Limb (tissue), 2 donors: ENCODE measurements around the gene CYP27C1.

ENCODE experiments used
- DNase-seq, 2 donors: peaks; one replicate each; pipeline ENCODE4 v3.0.0-alpha.2; 2016; ENCODE audit errors: extremely low spot score in 2 of 2

Gene CYP27C1

DNA sequence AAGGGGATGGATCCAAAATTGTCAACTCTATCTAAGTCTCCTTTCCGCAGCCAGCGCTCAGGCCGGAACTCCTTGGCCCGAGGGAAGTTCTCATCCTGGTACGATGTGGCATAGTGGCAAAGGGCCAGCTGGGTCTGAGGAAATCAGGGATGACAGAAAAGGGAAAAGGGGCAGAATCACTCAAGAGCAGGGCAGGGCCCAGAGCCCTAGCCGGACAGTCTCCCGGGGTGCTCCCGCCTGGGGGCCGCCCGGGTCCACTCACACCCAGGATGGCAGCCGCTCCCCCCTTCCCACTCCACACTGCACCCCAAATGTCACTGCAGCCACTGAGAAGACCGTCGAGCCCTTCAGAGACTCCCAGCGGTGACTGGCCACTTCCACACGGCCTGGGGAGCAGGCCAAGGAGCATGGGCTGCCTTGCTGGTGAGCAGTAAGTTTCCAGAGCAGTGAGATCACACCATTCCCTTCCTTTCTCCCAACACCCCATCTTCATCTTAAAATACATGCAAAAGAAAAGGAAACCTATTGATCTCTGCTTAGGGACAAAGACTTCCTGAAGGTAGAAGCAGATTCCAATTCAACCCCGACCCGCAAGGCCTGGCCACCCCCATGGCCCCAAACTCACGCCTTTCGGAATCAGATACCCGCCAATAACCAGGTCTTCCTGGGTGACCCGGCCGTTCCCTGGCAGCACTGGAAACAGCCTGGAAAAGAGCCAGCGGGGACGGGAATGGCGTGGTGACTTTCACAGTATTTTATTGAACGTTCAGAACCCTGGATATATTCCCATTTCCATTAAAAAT, 26.7 kb downstream of the CYP27C1 start:
- DNase-seq, result no peak

DNA sequence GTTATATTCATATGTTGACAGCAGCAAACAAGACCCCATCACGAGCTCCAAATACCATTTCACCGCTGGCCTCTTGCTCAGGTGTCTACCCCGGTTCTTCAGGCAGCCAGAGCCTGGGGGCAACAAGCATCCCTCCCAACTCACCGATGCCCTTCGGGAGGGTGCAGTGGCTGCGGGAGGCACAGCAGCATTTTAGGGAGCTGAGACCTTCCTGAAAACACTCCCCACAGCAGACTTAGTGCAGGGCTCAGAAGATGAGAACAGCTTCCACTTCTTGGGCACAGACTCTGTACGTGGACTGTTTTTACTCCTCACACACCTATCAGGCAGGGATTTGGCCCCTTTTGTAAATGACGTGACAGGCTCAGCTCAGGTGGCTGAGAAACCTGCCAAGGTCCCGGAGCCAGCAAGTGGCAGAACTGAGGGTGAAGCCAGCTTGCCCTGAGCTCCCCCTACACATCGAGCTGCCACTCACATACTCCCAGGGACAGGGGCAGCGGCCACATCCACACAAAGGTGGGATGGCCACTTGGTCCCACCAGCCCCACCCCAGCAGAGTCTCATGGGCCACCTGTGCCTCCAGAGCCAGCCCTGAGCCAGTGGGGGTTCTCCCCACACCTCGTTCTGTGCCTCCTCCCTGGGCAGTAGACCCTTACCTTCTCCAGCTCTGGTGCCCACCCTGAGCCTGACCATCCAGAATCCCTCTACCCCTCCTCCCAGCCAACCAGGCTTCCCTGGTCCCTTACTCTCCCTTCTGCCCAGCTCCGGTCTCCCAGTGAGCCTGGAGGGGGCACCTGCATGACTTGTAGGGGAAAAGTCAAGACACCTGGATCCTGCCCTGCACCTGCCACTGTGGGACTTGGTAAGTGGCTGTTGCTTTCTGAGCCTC, 28.5 kb downstream of the CYP27C1 start:
- no peak for DNase-seq

DNA sequence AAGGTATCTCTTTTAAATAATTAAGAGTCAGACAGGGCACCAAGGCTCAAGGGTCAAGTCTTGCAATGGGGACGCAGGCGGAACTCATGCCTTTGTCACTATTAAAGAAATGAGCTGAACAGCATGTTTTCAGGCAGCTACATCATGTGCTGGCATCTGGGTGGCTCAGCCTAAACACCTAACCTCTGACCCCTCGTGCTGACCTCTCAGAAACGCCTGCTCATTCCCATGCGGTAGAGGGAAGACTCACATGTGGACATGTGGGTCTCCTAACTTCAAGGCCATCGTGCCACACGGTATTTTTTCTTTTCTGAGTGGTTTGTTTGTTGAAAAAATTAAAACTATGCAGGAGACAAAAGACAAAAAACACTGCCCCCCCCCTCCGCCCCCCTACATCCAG, 31.3 kb downstream of the CYP27C1 start:
- DNase-seq, result no peak

DNA sequence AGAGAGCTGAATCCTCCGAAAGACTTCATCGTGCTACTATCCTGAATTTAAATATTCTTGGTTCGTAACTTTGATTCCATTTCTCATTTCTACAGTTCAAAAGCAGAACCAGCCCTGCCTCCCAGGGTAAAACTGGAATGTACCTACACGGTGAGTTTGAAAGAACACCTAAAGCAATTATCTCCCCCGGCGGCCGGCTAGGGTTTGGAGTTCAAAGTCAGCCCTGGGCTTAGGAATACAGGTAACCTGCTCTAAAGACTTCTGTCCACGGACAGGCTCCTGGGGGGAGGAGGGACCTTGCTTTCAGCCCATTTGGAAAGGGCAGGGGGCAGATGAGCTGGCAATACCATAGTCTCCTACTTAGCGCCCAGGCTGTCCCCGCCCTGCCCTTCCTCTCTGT, 32.3 kb downstream of the CYP27C1 start:
- DNase-seq, result no peak

DNA sequence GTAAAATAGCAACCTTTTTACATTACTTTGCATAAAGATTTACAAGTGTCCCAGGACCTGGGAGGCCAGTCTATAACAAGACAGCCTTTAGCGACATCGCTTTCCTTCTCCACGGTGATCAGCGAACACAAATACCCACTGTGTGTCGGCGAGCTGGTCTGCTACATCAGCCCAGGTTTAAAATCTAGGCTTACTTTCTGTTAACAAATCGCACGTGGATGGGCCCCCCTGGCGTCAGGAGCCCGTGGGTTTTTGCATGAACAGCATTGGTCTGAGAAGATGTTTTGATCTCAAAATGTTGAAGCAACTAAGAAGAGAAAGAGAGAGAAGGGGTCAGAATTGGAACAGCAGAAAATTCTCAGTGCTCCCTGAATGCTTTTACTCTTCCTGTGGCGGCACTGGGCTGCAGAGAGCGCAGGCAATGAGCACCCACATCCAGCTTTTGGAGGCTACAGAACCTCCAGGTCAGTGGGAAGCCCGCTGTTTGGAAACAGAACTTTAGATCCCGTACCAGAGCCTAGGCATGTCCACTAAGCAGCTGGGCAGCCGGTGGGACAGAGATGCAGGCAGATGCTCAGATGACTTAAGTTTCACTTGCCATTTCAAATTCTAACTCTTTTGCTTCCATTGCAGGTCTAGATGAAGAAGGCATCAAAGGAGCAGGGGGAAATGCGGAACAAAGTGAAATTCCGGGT, 32.9 kb downstream of the CYP27C1 start:
- no peak for DNase-seq

DNA sequence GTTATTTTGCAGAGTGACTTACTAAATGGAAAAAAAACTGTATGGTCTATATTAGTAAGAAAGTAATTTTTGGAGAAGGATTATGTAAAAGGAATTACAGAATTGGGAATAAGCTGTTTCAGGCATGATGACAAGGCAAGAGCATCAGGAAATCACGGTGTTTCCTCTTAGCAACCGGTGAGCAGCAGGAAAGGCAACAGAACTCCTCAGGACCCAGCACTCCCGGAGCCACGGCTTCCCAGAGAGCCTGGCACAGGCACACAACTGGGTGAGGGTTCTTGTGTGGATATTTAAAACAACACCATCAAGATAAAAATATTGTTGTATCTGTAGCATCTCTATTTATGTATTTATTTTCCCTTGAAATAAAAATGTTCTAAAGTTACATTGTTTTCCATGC, 34.4 kb downstream of the CYP27C1 start:
- no peak for DNase-seq

DNA sequence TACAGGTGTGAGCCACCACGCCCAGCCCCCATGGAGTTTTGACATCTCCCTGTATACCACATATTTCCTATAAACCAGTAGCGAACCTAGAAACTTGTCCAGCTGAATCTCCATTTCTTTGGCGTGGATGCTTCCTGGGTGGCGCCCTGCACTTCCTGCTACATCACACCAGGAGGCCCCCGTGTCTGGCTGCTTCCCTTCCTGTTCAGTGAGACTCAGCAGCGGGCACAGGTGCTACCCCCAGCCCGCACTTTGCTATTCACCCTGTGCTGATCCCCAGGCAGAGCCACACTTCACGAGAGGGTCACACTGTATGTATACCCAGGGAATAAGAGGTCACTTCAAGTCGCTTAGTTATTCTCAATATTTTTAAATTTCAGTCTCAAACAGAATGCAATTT, 35.0 kb downstream of the CYP27C1 start:
- DNase-seq, result no peak

DNA sequence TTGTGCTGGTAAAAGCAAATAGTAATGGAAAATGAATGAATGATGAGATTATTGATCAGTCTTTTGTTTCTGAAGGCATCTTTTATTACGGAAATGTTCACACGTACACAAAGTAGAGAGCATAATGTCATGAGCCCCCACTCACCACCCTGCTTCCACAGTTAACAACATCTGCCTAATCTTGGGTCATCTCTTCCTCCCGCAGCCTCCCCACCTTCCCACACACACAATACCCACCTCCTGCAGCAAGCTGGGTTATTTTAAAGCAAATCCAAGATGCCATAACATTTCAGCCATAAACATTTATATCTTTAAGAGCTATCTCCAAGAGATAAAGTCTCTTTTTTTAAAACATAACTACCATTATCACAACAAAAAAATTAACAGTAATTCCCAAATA, 36.3 kb downstream of the CYP27C1 start:
- no peak for DNase-seq

DNA sequence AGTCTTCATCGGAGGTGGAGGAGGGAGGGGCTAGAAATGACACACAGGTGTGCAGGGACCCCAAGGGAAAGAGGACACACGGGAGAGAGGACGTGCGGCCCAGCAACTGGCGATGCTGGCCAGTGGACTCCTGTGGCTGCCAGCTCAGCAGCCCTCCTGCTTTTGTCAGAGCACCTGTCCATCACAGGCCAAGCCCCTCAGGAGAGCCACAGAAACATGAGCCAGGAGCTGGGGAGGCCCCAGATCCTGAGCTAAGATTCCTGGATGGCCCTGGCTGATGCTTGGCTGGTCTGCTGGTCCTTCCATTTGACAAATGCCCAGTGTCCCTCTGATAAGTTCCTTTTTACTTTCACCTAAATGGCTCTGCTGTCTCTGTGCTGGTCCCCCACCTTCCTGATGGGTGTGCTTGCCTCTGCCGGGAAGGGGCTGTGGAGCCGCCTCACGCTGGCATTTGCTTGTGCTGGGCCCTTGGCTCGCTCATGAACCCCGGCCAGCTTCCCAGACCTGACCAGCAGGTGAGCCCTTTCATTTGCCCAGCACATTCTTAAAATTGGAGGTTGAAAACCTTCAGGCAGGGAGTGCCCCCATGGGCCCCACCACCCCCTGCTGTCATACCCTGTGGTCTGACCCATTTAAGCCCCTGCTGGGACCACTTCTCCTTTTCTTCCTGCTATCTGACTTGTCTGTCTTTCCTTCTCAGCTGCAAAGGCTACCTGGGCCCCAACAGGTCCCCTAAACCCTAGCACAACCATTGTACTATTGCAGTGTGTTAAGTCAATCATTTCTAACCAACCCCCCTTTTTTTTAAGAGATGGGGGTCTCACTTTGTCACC, 37.3 kb downstream of the CYP27C1 start:
- DNase-seq, result no peak

DNA sequence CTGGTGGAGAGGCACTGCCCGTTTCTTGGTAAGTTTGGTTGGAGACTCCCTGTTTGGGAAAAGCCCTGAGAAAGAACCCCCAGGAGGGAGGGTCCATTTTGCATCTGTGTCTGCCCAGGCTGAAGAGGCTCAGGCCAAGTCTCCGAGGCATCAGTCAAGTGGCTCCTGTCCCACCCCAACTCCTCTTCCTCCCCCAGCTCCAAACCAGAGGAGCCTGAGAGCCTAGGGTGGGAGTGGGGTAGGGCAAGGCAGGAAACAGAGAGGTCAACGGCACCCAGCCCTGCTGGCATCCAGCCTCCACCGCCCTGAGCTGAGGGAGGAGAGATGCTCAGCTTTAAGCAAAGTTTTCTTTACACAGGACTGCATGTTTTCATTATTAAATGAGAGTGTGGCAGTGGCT, 38.2 kb downstream of the CYP27C1 start:
- no peak for DNase-seq

DNA sequence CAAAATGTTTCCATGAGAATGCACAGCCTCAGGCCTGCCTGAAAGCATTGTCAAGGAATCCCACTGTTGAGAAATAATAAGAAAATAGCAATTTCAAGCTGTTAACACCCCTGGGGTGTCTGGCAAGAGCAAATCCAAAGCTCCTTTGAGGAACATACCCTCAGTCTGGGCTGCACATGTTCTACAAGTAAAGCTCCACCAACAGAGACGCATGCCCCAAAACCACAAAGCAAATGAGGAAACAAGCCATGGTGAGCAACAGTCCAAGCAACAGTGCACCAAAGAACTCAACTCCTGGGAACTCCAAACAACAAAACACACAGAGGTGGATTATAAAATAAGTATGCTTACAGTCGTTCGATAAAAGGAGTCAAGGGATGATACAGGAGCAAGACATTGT, 40.3 kb downstream of the CYP27C1 start:
- no peak for DNase-seq

DNA sequence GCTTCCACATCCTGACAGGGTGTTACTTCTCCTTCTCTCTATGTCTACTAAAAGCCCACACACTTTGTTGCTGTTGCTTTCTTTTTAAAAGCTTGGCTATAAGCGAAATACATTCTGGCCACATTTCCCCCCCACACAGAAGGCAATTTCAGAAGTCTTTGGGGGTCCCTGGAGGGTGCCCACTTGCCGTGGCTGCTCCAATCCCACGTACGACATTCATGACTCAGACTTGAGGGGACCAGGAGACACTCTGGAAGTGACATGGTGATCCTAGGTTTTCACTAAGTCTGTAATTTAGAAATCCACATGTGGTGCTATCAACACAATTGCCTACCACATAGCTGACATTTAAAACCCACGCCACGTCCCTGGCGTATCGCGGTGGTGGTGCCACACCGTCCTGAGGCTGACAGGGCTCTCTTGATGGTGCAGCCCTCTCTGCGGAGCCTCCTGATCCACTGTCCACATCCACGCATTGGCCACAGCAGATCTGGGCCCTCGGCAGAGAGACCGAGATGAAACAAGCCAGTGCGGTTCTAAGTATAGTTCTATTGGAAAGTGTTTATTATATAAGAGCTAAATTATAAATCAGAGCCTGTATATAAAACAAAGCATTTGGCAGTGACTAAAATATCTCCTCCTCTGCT, 42.4 kb downstream of the CYP27C1 start:
- no peak for DNase-seq

DNA sequence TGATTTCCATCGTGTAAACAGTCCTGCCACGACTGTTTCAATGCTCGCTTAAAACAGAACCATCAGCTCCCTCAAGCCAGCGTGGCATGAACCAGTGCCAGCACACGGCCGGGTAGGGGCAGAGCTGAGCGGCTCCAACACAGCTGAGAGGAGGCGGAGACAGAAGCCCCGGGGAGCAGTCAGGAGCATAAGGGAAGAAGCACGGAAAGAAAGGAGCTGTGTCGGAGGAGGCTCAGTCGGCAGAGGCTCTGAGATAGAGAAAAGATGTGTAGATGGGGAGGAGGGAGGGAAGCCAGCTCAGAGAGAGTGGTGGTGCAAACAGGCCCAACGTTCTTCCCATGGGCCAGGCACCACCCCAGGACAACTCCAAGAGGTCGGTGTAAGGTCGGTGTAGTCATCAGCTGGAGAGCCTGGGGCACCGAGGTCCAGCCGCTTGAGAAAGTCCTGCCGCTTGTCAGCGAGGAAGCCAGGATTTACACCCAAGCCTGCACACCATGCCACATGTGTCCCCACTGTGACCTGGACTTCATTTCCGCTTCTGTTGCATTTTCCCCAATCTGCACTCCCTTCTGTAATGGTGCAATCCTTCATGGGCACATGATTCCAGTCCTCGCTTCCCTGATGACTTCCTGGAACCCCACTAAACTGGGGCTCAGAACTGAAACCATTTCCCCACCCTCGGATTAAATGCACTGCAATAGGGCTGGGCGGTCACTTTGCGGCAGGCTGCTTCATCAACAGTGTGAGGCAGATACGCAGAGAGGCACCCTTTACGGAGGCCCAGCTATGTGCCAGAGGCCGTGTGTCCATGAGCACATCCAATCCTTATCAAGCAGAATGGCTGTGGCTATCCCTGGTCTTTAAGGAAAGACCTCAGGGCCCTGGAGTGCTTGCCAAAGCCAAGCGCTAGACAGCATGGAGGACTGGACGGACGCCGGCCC, 43.5 kb downstream of the CYP27C1 start:
- peak in 1 of 2 donors; percentile 54 for DNase-seq

DNA sequence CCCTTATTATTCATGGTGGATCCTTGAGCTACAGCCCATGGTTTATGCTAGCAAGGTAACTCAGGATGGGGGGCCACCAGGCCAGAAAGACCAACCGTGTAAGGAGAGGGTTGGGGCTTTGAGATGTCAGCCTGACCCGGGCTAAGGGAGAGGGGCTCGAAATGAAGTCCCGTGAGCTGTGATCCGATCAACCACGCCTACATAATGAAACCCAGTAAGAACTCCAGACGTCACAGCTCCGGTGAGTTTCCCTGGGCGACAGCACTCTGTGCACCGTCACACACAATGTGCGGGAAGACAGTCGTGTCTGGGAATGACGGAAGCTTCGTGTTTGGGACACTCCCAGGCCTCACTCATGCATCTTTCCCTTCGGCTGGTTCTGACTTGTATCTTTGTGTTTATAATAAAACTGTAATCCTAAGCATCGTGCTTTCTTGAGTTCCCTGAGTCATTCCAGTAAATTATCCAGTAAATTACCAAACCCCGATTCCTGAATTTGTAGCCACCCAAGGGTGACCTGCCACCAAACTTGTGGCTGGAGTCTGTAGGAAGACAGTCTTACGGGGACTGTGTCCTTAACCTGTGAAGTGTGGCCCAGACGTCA, 44.2 kb downstream of the CYP27C1 start:
- DNase-seq, result no peak

DNA sequence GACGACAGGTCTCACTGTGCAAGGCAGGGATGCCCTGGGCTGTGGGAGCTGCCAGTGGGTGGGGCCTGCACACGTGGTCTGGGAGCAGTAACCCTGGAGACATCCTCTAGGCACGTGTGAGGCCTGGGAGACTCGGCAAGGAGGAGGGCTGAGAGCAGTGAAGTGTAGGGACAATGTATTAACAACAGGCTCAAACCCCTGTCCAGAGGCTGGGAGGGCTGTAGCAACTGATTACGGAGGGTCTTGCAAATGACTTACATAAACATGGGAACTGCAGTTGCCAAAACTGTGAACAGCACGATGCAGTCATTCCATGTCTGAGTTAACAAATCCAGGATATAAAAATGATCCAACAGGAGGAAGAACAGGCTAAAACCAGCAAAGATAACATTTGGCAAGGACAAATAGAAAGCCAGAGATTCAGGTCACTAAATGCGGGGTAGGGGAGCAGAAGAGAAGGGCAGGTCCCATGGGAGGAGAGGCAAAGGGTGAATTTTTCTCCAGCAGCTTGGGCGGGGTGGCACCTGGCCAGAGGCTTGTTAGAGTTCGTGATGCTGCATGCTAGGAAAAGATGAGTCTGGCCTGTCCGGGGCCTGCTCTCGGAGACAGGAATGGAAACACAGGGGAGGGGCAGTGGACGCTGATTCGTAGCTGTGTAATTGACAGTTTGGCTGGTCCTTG, 44.9 kb downstream of the CYP27C1 start:
- peak in 1 of 2 donors; percentile 58 for DNase-seq

DNA sequence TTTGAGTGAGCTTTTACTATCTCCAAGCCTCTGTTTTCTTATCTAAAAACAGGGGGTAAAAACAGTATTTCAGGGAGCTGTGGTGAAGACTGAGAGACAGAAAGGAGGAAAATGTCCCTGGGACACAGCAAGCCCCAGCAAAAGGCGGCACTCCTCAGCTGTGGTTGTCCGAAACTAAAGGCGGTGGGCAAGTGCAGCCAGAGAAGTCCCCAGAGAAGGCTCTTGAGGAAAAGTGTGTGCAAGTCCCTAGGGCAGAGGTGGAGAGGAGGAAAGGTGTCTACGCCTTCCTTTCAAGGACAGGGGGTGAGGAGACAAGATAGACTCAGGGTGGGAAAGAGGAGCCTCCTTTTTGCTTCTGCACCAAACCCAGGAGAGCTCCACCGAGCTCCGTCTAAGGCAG, 45.5 kb downstream of the CYP27C1 start:
- DNase-seq, result no peak

DNA sequence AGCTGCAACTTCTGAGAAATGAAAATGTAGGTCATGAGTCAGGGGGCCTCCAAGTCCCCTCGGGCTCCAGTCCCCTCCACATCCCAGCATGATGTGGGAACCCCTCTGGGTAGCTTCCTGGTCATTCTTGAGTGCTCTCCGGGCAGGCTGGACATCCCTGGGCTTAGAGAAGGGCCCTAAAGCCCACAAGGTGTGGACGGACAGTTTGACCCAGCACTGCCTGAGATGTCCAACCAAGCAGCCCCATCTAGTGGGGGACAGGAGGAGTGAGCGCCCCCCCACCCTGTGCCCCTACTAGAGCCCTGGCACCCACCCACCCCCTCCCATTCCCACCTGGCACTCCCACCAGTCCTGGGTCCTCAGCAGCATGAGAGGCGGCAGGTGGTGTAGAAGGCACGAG, 46.0 kb downstream of the CYP27C1 start:
- no peak for DNase-seq

DNA sequence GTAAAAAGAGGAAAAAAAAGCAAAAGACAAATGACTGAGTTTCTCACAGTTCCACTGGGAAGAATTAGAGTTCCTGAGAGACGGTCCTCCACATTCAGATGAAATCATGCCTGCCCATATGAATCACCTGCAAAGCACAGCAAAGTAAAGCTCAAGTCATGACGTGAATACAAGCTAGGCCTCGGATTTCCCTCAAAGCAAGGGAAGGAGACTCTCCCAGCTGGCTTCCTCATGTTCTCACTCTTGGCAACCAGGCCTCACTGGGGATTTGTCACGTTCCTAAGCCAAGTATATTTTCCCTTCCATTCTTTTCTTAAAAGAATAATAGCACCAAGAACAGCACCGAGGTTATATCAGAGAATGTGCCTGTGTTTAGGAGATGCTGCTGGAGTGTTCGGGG, 47.0 kb downstream of the CYP27C1 start:
- peak; percentile 69 to 79 for DNase-seq

DNA sequence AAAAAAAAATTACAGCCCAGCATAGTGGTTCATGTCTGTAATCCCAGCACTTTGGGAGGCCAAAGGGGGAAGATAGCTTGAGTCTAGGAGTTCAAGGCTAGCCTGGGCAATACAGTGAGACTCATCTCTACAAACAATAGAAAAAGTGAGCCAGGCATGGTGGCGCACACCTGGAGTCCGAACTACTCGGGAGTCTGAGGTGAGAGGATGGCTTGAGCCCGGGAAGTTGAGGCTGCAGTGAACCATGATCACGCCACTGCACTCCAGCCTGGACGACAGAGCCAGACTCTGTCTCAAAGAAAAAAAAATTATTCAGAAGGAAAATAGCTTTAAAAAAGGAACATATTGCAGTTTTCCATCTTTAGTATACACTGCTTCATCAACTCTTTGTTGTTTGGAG, 47.8 kb downstream of the CYP27C1 start:
- DNase-seq, result no peak
